HG02885 (cell line): Measurements from ENCODE around the gene GLO1.

Experiments used
- ATAC-seq: cut with Tn5 transposase; IDR thresholded peaks from one replicate; pipeline ENCODE4 v1.9.1; 2021; ENCODE audit warnings: mild to moderate bottlenecking; ENCODE audit not compliant: unreplicated experiment, poor library complexity

Gene GLO1

DNA sequence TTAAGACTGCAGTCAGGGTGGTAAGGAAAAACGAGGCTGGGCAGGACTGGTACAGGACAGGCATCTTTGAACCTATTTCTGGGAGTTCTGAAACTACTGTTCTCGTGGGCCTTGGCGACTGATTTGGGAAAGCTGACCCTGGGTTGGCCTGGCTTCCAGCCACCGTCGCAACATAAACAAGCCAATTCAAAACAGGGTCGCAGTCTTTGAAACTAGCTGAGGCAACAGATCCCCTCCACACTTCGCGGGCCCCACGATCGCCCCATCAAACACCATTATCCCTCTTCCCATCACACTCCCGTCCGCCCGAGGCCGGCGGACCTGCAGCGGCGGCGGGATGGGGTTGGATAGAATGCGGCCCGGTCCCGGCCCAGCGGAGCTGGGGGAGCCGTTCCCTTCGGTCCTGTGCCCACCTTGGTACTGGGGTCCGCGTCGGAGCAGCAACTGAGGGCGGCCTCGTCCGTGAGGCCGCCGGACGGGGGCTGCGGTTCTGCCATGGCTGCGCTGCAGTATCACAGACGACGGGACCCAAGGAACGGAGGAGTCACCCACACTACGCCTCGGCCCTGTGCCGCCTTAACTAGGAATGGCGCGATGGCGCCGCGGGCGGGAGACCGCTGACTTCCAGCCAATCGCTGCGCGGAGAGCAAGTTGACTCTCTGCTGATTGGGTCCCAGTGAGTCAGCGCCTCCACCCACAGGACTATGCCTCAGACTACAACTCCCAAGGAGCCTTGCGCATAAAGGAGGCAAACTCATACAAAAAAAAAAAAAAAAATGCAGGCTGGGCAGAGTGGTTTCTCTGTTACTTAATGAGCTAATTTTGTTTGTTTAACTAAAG, at the start of gene GLO1:
GLO1 (minus strand) TSS at position 588 of the 840 bp plus-strand sequence; CDS start at position 497, 91 bp downstream.
- peak; percentile 100 for ATAC-seq

DNA sequence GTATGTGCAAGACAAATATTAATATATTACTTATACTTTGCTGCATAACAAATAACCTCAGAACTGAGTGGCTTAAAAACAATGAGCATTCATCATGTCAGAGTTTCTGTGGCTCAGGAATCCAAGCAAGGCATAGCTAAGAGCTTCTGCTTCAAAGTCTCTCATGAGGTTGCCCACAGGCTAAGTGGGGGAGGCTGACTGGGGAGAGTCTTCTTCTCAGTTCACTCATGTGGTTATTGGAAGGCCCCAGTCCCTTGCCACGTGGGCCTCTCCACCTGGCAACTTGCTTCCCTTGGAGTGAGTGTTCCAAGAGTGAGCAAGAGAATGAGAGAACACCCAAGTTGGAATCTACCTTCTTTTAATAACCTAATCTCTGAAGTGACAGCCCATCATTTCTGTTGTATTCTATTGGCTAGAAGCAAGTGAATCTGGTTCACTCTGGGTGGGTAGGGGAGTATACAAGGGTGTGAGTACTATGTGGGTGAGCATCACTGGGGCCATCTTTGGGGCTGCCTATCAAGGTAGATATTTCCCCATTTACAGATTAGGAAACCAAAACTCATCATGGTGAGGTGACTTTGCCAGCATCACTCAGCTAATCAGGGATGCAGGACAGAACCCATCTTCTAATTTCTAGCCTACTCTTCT, 48.1 kb upstream of the GLO1 start:
- no peak for ATAC-seq

DNA sequence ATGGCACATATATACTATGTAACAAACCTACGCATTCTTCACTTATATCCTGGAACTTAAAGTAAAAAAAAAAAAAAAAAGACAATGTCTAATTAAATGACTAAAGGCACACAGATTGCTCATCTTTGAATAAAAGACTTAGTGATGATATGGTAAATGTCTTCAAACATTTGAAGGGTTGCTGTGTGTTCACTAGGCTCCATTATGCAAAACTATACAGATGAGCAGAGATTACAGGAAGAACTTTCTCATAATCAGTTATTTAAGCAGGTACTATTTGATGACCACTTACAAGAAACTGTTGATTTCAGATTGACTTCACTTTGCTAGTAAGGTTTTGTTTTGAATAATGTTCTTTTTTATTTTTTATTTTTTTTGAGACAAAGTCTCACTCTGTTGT, 46.5 kb upstream of the GLO1 start:
- ATAC-seq = no peak

DNA sequence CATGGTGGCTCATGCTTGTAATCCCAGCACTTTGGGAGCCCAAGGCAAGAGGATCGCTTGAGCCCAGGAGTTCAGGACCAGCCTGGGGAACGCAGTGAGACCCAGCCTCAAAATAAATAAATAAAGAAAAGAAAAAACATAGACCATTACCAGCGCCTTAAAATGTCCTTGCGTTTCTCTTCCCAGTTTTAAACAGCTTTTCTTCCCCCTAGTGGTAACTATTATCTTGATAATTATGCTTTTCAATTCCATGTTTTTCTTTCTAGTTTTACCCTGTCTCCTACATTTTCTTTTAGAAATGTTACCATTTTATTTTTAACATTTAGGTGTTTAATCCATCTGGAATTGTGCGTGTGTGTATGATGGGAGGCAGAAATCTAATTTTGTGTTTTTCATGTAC, 36.6 kb upstream of the GLO1 start:
- no peak for ATAC-seq

DNA sequence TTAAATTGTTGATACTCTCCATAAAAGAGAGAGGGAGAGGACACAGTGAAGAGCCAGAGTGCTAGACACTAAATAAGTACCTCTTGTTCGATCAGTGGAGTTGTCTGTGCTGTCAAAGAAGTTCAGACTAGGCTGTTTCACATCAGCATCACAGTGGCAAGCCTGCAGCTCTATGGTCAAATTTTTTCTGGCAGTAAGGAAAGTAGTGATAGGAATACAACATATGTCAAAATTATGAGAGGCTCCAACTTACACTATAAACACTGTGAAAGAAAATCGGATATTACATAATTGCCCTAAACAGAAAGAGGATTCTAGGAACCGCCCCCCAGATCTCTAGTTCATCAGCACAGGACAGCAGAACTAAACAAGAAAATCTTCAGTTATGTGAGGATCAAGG, 35.3 kb upstream of the GLO1 start:
- ATAC-seq = no peak

DNA sequence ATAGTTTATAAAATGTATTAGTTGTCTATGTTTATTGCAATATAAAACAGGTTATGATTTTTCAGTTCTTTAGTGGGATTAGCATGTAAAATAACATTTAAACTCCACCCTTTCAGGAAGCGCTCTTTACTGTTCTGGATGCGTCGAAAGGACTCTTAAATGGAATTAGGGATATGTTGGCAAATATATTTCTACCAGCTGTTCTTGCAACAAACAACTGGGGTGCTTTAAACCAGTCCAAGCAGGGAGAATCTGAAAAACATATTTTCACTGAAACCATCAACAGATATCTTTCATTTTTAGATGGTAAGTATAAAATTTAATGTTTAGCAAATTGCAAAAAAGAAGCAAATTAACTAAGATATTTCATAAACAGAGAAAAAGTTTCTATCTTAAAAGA, 34.0 kb upstream of the GLO1 start:
- ATAC-seq = no peak

DNA sequence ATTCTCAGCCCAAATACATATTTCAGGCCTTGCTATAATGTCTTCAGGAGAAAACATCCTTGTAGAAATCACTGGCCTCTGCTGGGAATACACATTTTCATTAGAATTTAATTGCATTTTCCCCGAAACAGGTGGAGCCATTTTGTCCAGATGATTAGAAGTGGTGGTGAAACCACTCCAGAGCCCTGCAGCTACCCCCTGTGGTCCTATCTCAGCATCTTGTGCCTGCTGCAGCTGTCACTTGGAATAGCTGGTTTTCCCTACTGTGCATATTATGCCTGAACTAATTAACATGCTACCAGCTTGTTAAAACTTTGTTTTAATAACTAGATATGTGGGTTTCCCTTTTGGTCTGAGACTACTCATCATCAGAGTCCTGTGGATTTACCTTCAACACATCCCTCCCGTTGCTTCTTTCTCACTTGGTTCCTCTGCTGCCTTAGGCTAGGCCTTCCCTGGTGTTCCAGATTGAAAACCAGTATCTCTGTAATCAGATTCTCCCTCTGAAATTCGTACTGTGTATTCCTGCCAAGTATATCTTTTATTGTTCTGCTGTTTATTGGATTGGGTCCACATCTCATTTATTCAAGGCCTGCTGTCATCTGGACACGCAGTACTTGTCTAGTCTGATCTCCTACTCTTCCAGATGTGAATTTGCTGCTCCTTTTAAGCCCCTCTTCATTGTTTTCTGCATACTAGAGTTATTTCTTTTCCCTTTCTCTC, 27.4 kb upstream of the GLO1 start:
- no peak for ATAC-seq

DNA sequence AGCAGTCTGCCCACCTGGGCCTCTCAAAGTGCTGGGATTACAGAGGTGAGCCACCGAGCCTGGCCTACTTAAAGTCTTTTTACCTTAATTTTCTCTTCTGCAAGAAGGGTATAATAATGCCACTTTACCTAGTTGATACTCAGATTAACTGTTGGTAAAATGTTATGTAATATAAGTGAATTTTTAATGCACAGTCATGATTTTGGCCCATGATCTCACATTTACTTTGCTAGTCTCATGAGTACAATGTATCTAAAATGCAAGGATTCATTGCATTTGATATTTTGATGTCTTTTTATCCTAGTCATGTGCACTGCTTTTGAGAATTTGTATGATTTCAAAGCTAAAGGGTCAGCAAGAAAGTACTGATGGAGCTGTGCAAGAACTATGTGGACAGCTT, 25.3 kb upstream of the GLO1 start:
- ATAC-seq = no peak

DNA sequence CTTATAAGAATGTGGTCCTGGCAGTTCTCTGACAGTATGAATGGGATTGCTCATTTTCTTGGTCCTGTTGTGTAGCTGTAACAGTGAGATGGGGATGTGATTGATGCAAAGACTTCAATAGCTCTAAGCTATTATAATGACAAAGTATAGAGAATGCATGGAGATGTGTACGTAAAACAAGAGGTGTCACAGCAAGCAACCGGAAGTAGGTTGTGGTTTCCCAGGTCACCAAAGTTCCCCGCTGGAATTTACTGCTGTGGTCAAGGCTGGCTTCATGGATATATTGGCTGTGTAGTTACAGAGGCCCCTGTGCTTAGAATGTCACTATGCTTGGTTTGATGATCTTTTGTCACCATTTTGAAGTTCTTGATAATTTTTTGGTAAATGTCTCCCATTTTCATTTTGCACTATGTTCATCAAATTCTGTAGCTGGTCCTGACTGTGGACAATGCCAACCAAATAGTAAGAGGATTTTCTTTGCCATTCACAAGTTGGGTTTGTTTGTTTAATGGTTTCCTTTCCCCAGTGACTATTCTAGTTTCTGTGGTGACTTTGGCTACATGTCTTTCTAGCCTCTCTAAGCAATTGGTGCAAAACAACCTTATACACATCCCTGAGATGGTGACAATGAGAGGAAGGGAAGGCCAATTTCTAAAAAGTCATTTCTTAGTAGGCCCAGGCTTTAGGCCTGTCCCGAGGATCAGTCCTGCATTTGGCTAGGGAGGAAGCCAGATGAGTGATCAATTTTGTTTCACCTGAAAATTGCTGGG, 22.7 kb upstream of the GLO1 start:
- no peak for ATAC-seq

DNA sequence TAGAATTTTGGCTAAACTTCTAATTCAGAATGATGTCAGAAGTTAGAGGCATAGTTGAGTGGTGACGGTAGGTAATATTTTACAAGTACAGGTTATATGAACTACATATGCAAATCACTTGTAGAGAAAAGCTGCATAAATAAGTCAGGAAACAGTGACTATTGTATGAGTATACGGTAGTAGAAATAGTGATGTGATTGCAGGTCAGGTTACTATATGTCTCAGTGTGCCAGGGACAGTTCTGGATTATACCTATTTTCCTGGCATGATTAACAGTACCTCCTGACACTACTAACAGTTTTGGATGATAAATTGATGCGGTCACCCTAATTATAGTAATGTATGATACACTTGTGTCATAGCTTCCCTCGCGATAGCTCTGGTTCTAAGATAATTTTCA, 21.4 kb upstream of the GLO1 start:
- no peak for ATAC-seq

DNA sequence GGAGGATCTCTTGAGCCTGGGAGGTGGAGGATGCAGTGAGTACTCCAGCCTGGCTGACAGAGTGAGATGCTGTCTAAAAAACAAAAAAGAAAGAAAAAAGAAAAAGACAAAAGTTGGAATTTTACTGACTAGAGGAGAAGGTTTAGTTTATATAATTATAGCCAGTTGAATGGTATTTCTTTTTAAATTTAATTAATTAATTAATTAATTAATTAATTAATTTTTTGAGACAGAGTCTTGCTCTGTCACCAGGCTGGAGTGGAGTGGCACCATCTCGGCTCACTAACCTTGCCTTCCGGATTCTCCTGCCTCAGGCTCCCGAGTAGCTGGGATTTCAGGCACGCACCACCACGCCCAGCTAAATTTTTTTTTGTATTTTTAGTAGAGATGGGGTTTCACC, 20.8 kb upstream of the GLO1 start:
- ATAC-seq = no peak

DNA sequence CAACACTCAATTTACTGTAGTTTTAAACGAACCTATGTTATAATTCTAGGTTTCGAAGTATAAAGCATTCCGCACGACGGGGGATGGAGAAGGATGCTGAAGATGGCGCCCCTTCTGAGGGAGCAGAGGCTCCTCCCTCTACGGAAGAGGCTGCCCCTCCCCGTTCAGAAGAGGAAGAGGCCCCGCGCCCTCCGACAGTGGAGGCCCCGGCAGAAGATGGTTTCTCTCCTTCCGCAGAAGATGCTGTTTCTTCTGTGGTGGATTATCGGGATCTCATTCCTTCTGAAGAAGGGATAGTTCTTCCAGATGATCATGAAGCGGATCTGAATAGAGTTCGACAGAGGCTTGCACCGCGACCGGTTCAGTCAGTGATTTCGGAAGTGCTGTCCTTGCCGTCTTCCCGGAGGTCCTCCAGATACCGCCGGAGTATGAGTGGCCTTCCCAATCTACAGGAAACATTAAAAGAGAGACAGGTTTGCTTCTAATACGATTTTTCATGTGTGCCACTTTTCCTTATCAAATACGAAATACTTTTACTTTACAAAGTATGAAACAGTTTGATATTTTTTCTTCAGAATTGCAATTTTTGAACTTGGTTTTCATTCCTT, 19.9 kb upstream of the GLO1 start:
- no peak for ATAC-seq

DNA sequence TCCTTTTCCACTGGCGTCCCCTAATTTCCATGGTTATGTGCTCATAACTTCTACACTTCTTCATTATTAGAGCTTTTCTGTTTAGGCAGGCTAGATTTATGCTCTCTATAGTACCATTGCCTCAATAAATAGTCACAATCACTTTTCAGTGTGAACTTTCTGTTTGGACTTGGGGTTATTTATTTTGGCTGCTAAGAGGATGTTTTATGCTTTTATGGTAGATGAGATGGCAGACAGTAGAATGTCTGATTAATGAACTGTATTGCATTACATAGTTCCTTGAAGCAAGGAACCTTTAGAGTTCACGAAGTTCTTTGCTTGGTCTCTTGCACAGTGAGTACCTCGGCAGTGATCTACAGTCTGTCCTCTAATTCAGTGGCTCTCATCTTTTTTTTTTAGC, 19.1 kb upstream of the GLO1 start:
- no peak for ATAC-seq

DNA sequence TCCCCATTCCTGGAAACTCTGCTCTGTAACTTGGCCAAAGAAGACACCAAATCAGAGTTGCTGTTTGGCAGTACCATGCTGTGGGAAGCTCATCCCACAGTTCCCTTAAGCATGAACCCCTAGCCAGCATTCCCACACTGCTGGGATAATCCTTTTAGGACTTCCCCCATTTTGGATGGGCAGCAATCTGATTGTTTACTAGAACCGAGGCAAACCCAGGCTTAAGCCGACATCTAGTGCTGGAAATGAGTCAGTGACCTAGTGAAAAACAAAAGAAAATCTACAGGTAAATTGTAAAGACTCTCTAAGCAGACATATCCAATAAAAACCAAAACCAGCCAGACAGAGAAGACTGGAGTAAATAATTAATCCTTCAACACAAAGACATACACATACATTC, 17.4 kb upstream of the GLO1 start:
- no peak for ATAC-seq

DNA sequence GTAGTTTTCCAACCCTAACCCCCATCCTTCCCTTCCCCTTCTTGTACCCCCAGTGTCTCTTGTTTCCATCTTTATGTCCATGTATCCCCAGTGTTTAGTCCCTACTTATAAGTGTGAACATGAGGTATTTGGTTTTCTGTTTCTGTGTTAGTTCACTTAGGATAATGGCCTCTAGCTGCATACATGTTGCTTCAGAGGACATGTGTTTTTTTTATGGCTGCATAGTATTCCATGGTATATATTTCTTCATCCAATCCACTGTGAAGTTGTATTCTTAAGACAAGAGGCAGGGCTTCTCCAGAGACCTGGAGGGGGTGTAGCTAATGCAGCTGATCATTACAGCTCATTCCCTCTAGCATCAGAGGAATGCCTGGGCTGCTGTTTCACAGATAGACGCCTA, 16.4 kb upstream of the GLO1 start:
- no peak for ATAC-seq

DNA sequence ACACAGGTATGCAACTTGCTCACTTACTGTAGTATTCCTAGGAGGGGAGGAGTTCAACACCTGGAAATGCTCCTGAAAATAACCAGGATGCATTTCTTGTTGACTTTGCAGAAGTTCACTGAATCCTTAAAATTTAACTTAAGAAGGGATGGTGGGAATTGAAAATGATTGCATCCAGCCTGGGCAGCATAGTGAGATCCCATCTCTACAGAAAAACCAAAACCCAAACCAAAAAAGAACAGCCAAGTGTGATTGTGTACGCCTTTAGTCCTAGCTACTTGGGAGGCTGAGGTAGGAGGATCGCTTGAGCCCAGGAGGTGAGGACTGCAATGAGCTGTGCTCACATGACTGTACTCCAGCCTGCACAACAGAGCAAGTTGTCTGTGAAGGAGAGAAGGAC, 13.9 kb upstream of the GLO1 start:
- ATAC-seq = no peak

DNA sequence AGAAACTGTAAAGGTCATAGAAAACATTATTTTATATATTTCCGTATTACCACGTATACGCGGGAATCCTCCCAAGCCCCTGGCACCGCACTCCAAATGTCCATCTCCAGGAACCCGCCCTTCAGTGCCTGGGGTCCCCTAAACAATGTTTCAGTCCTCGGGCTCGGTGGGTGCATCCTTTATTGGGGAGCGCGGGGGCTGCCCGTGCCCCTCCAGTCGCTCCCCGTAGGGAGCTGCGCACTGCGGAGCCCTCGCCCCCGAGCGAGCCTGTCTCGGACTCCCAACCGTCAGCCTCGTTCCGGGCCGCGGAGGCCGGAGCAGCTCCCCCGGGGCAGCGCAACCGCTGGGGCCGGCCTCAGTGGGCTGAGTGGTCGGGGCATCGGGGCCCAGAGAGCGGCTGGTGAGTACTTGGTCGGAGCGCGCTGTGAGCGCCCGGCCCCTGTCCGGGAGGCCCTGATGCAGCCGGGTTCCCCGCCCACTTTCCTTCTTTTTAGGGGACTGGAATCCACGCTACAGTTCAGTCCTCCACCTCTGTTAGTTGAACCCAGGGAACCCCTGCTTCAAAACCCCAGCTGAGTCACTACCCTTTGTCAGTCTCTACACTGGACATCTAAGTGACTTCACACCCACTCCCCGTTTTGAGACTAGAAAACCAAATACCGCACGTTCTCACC, 12.2 kb upstream of the GLO1 start, which contains the start of gene DNAH8:
DNAH8 (plus strand) TSS at position 296 of the 674 bp plus-strand sequence. CDS start 7,499 bp downstream, outside the sequence.
- no peak for ATAC-seq

DNA sequence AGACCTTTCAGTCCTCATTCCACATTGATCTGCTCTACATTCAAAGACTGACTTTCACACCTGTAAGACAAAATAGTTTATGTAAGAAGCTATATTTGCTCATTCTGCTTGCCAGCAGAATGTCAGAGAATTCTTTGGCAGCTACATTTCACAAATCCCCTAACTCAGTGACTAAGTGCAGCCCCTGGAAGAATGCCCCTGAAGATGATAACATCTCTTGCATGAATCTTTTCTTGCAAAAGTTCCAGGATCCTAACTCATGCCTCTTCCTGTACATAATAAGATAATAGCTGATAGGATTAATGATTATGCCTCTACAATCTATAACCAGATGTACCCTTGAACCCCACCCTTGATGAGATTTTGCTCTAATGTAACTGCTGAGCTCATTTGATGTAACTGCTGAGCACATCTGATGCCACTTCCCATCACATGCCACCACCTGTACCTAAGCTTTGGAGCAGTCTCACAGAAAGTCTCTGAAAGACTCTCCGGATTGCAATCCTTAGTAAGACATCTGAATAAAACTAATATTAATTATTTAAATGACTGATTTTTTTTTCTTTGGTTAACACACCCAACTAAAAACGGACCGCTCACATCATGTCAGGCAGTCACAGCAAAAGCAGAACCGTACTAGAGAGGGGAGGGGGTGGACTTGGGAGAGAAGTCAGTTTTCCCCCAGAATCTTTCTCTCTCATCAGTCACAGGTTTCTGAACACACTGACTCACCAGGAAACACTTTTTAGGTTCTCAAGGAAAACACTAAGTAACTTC, 11.5 kb upstream of the GLO1 start:
- no peak for ATAC-seq

DNA sequence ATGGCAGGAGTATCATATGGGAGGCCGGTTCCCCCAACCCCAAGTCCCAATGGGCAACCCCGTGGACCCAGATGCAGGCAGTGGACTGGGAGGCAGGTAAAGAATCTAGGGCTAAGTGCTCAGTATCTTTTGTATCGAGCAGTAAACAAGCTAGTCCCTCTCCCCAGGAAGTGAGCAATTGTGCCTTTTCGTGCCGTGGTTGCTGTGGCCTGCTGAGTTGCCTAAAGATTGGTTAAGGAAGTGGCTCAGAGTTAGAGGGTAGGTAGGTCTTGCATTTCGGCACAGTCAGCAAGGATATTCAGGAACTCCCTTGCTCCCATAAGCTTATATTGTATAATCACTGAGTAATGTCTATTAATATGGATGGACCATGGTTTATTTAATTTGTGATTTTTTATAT, 10.9 kb upstream of the GLO1 start:
- no peak for ATAC-seq
